Chondrocyte (in vitro differentiated cells): Measurements from ENCODE around the gene NAGPA. TPM values are rescaled to one million over a fixed set of nuclear protein-coding genes. Genes with fewer than 3 reads are reported as not detected.

ENCODE experiments used
- DNase-seq: peaks from one replicate; pipeline ENCODE4 v3.0.0; 2021; ENCODE audit warnings: mixed read lengths, low spot score
- H3K27ac Mint-ChIP-seq: one replicate; pipeline ENCODE4 v1.8.0; 2021; ENCODE audit warnings: mild to moderate bottlenecking, moderate library complexity, mixed read lengths; ENCODE audit not compliant: unreplicated experiment
- H3K27me3 Mint-ChIP-seq: 2 replicates; pipeline ENCODE4 v1.8.0; 2021; ENCODE audit warnings: low read depth, mixed read lengths
- H3K36me3 Mint-ChIP-seq: 2 replicates; pipeline ENCODE4 v1.8.0; 2021; ENCODE audit warnings: low read depth, mixed read lengths
- H3K4me1 Mint-ChIP-seq: 2 replicates; pipeline ENCODE4 v1.8.0; 2021; ENCODE audit warnings: low read depth, mild to moderate bottlenecking, mixed read lengths
- H3K4me3 Mint-ChIP-seq: one replicate; pipeline ENCODE4 v1.8.0; 2021; ENCODE audit warnings: mild to moderate bottlenecking, moderate library complexity, mixed read lengths; ENCODE audit not compliant: unreplicated experiment
- H3K9me3 Mint-ChIP-seq: 2 replicates; pipeline ENCODE4 v1.8.0; 2021; ENCODE audit warnings: low read depth, mixed read lengths
- total RNA-seq: library from RNA; stranded (reverse); gene quantifications from 3 replicates; pipeline ENCODE4 v1.2.1, GENCODE V29; 2021
- TF ChIP-seq, protein P1 (sequence below): fragments of 200-600 bp; sonication (generic); IDR thresholded peaks from 2 replicates; pipeline ENCODE4 v1.5.0; 2021; ENCODE audit warnings: antibody characterized with exemption, mild to moderate bottlenecking, moderate library complexity

The NAGPA gene
- total RNA-seq, 1 donor from 2014 or later, result 11.3 TPM

- no peak overlapping the region for H3K4me3 Mint-ChIP-seq
- peaks cover 7% of the 10 kb centered on the region for H3K9me3 Mint-ChIP-seq
- peaks cover 2% of the 10 kb centered on the region for H3K36me3 Mint-ChIP-seq
- no peak for DNase-seq
- no peak overlapping the region for H3K27ac Mint-ChIP-seq
- no peaks in the 10 kb centered on the region for H3K4me1 Mint-ChIP-seq
- peaks cover 41% of the 10 kb centered on the region for H3K27me3 Mint-ChIP-seq
- TF ChIP-seq, protein P1, sequence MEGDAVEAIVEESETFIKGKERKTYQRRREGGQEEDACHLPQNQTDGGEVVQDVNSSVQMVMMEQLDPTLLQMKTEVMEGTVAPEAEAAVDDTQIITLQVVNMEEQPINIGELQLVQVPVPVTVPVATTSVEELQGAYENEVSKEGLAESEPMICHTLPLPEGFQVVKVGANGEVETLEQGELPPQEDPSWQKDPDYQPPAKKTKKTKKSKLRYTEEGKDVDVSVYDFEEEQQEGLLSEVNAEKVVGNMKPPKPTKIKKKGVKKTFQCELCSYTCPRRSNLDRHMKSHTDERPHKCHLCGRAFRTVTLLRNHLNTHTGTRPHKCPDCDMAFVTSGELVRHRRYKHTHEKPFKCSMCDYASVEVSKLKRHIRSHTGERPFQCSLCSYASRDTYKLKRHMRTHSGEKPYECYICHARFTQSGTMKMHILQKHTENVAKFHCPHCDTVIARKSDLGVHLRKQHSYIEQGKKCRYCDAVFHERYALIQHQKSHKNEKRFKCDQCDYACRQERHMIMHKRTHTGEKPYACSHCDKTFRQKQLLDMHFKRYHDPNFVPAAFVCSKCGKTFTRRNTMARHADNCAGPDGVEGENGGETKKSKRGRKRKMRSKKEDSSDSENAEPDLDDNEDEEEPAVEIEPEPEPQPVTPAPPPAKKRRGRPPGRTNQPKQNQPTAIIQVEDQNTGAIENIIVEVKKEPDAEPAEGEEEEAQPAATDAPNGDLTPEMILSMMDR, result peak; percentile 9
These were observed 49.4 kb downstream of the NAGPA start for GRCh38 chr16:4984174-4984990.

- Mint-ChIP-seq H3K4me1 (no peaks in the 10 kb centered on the region), H3K9me3 (peaks cover 7% of the 10 kb centered on the region), H3K27me3 (peaks cover 35% of the 10 kb centered on the region), H3K36me3 (no peaks in the 10 kb centered on the region), H3K27ac (no peak overlapping the region), H3K4me3 (no peak overlapping the region)
- TF ChIP-seq, protein P1, result no peak
- peak; percentile 55 for DNase-seq
These were observed 51.5 kb downstream of the NAGPA start for GRCh38 chr16:4982056-4982867.

GRCh38 chr16:4981473-4981872, 52.3 kb downstream of the NAGPA start:
- TF ChIP-seq, protein P1, result no peak
- H3K9me3 Mint-ChIP-seq, result peaks cover 7% of the 10 kb centered on the region
- H3K4me3 Mint-ChIP-seq, result no peak overlapping the region
- no peak overlapping the region for H3K27ac Mint-ChIP-seq
- no peaks in the 10 kb centered on the region for H3K36me3 Mint-ChIP-seq
- H3K4me1 Mint-ChIP-seq, result no peaks in the 10 kb centered on the region
- peak; percentile 64 for DNase-seq
- peaks cover 29% of the 10 kb centered on the region for H3K27me3 Mint-ChIP-seq

DNA sequence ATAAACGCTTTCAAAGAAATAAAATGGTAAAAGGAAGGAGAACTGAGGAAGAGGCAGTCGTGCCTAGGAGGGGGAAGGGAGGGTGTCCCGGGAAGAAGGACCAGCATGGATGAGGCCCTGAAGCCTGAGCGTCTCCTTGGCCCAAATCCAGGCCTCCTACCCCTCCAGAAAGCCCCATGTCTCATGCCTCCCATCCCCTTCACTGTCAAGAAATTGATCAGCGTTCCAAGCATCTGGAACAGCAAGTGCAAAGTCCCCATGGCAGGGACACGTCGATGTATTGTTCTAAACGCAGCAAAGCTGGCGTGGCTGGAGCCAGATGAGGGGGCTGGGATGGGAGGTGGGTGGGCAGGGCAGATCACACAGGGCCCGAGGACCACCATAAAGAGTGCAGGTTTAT, 53.0 kb downstream of the NAGPA start:
- Mint-ChIP-seq H3K27ac (no peak overlapping the region), H3K27me3 (peaks cover 23% of the 10 kb centered on the region), H3K4me1 (no peaks in the 10 kb centered on the region), H3K36me3 (no peaks in the 10 kb centered on the region), H3K4me3 (no peak overlapping the region), H3K9me3 (peaks cover 8% of the 10 kb centered on the region)
- DNase-seq, result peak; percentile 34
- TF ChIP-seq, protein P1, result no peak
